Upper lobe of left lung (tissue), 4 donors: ENCODE data around the gene LRP1-AS.

Experiments
- CTCF ChIP-seq, 6 experiments: fragments of 450-650 bp in 4 of 6; fragments of 200-600 bp in 2 of 6; sonication (generic) in 2 of 6; IDR thresholded peaks; one replicate each; pipeline ENCODE4 v1.5.1; 2016 to 2019; ENCODE audit warnings: antibody characterized with exemption in 6 of 6
- POLR2A ChIP-seq, 4 donors: fragments of 450-650 bp; IDR thresholded peaks; one replicate each; pipeline ENCODE4 v1.5.1; 2016 to 2017; ENCODE audit warnings: antibody characterized with exemption in 4 of 4, mild to moderate bottlenecking in 2 of 4
- POLR2AphosphoS5 ChIP-seq, 2 donors: sonication (generic); formaldehyde crosslinking; IDR thresholded peaks; one replicate each; pipeline ENCODE4 v1.5.1; 2017; ENCODE audit warnings: antibody characterized with exemption in 2 of 2

GRCh38 chr12:57175428-57176138 is 28.2 kb upstream of the LRP1-AS start:
- peak; percentile 55 to 83 (median 73) for TF ChIP-seq CTCF (IDR thresholded peaks at IDR 0.05)
- peak in 1 of 2 donors; percentile 13 for TF ChIP-seq POLR2AphosphoS5 (IDR thresholded peaks at IDR 0.05)
- TF ChIP-seq POLR2A (IDR thresholded peaks at IDR 0.05): no peak
